Measurements from ENCODE around the gene MYH6. TPM values are rescaled to one million over a fixed set of nuclear protein-coding genes. Genes with fewer than 3 reads are reported as not detected.

Gene MYH6
- total RNA-seq, 2 experiments from 2014 or later = not detected

DNA sequence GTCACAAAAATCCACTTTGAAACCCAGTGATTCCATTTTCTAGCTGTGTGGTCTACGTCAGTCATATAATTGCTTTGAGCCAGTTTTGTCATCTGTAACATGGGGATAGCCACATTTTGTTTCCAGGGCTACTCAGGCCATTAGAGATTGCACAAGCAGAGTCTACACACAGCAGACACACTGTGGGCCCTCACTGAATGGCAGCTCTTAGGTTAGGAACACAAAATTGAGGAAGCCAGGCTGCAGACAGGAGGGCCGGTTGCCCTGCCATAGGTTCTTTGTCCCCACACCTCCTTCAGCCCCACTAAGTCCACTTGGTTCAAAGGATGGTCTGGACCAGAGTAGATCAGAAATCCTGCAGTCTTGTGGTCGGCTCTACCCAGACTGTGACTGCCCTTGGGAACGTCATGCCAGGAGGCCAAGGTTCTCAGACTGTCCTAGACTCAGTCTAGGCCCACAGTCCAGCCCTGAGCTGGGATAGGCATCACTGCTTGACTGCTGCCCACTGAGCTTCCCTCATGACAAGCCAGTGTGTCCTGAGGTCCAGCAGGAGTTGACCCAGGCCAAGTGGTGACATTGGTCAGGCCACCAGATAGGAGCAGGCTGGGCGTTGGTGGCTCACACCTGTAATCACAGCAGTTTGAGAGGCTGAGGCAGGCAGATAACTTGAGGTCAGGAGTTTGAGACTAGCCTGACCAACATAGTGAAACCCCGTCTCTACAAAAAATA is 31.2 kb upstream of the MYH6 start:
- Mint-ChIP-seq H3K4me1 (ENCODE audit: low read depth) (no peaks in the 10 kb centered on the region), H3K36me3 (ENCODE audit: low read depth) (no peaks in the 10 kb centered on the region), H3K27me3 (peaks cover 2% of the 10 kb centered on the region), H3K9me3 (no peaks in the 10 kb centered on the region), H3K27ac (no peak overlapping the region), H3K4me3 (no peak overlapping the region)
- no peak for DNase-seq
- TF ChIP-seq, protein P1, sequence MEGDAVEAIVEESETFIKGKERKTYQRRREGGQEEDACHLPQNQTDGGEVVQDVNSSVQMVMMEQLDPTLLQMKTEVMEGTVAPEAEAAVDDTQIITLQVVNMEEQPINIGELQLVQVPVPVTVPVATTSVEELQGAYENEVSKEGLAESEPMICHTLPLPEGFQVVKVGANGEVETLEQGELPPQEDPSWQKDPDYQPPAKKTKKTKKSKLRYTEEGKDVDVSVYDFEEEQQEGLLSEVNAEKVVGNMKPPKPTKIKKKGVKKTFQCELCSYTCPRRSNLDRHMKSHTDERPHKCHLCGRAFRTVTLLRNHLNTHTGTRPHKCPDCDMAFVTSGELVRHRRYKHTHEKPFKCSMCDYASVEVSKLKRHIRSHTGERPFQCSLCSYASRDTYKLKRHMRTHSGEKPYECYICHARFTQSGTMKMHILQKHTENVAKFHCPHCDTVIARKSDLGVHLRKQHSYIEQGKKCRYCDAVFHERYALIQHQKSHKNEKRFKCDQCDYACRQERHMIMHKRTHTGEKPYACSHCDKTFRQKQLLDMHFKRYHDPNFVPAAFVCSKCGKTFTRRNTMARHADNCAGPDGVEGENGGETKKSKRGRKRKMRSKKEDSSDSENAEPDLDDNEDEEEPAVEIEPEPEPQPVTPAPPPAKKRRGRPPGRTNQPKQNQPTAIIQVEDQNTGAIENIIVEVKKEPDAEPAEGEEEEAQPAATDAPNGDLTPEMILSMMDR (IDR thresholded peaks at IDR 0.05) = no peak
- intact Hi-C loops (cut with micrococcal nuclease) = no loop called here
- CTCF ChIA-PET = no interaction called here
- POLR2A ChIA-PET = no interaction called here
- no peak for ATAC-seq

DNA sequence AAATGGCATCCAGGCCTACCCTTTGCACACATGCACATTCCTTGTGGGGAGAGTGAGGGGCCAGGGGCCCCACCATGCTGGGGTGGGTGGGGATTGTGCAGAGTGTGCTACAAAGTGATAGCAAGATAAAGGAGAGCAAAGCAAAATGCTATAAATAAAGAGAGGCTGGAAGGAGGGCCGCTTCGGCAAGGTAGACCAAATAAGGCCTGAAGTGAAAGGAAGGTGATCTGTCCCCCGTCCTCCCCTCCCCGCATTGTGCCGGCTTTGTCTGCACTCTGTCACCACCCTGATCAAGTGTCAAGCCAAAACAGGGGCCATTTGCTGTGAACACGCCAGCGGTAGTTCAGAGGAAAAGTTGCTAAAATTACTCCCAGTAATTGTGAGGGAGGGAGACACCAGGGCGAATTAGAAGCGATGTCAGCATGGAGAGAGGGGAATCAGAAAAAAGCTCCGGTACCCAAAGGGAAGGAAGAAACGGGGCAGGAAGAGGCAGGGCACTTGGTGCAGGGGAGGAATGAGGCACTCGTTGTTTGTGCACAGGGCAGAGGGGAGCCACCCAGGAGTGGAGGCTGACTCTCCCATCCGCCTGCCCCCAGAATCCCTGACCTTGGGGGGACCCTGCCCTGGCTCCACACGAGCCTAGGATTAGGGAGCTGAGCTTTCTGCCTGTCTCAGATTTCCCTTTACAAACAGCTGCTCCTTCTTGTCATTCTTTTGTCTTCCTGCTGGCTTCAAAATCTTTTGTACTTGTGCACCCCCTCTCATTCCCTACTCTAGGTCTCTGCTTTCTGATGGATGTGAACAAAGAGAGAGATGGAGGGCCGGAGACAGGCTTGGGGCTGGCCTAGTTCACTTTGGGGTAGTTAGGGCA is 30.3 kb upstream of the MYH6 start:
- no peak overlapping the region for H3K4me3 Mint-ChIP-seq
- POLR2A ChIA-PET = interaction anchor here (1.6 kb wide), 1 partner anchor 9 kb away, joined by 3 read pairs; no protein-coding TSS in a partner anchor
- CTCF ChIA-PET = no interaction called here

DNA sequence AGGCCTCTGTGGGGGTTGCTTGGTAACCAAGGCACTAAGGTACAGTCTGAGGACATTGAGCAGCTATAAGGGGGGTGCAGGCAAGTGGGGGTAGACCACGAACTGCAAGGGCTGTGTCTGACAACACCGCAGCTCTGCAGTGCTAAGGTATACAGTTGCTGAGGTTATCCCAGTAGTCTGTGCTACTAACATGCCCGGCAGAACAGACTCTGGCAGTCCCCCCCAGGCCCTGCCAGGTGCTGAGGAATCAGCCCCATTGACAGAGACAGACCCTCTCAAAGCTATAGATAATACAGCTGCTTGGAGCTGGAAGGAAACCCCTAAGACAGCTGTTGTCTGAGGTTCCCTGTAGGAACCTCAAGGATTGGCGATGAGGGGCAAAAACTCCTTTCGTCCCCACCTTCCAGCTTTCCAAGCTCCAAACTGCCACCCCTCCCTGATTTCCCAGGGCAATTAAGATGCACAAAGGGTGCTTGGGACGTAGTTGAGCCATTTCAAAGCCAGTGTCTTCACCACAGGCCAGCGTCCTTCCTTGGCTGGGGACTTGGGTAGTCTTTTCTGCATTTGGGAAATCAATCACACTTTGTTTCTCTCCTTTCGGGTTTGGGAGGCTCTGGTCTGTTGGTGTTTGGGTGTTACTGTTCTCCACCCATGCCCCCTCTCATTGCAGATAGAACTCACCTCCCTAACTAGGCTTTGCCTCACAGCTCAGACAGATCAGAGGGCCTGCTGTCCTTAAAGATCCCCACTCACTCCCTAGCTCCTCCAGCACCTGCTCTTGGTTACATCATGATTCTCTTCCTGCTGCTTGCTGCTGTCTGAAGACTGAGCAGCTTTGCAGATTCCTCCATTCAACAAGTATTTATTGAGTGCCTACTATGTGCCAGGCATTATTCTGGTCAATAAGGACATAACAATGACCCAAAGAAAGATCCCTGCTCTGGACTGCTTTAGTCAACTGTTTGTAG is 29.3 kb upstream of the MYH6 start:
- intact Hi-C loops (cut with micrococcal nuclease) = no loop called here
- DNase-seq (no peak), ATAC-seq (no peak)
- TF ChIP-seq, protein P1 (IDR thresholded peaks at IDR 0.05) = no peak
- Mint-ChIP-seq H3K27me3 (no peaks in the 10 kb centered on the region), H3K4me3 (no peak overlapping the region), H3K9me3 (no peaks in the 10 kb centered on the region), H3K4me1 (ENCODE audit: low read depth) (no peaks in the 10 kb centered on the region), H3K27ac (no peak overlapping the region), H3K36me3 (ENCODE audit: low read depth) (no peaks in the 10 kb centered on the region)
- ChIA-PET CTCF (no interaction called here), POLR2A (interaction anchor here (0.9 to 1.6 kb wide), 2 partner anchors 9 to 10 kb away, joined by 3 to 4 read pairs; no protein-coding TSS in a partner anchor)

More for the DNA sequence above, 30.3 kb upstream of the MYH6 start:
- Mint-ChIP-seq H3K4me1 (ENCODE audit: low read depth) (no peaks in the 10 kb centered on the region), H3K9me3 (no peaks in the 10 kb centered on the region), H3K36me3 (ENCODE audit: low read depth) (no peaks in the 10 kb centered on the region), H3K27me3 (no peaks in the 10 kb centered on the region), H3K27ac (no peak overlapping the region)
- ATAC-seq (no peak), DNase-seq (no peak)
- TF ChIP-seq, protein P1 (IDR thresholded peaks at IDR 0.05) = no peak
- intact Hi-C loops (cut with micrococcal nuclease) = no loop called here

DNA sequence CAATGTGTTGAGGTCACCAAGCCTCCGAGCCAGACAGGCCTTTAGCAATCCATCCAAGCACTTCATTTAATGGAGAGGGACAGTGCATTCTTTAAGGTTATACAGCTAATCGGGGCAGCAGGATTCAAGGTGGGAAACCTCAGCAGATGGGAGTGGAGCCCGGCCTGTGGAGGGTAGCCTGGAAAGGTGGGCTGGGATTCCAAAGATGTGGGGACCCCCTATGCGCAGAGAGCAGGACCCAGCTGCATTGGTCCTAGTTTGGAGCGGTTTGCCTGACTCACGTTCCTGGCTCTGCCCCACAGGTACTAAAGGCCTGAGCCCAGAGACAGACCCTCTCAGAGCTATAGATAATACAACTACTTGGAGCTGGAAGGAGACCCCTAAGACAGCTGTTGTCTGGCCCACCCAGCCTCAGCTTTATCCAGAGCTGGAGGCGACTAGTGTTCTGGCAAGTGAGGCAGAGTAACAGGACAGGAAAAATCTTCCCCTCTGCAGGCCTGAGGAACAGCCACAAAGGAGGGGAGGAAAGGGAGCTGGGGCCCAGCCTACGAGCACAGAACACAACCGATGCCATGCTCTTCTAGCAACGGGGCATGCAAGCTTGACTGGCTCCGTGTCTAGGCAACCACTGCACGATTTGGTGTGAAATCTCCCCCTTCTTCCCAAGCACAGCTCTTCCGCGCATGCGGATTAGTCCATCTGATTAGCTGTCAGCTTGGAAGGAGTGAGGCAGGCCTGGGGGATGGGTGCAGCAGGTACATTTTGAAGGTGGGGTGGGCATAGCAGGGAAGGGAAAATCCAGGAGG is 28.5 kb upstream of the MYH6 start:
- CTCF ChIA-PET = no interaction called here
- Mint-ChIP-seq H3K4me3 (no peak overlapping the region), H3K27me3 (no peaks in the 10 kb centered on the region), H3K36me3 (ENCODE audit: low read depth) (no peaks in the 10 kb centered on the region), H3K9me3 (no peaks in the 10 kb centered on the region), H3K27ac (no peak overlapping the region), H3K4me1 (ENCODE audit: low read depth) (no peaks in the 10 kb centered on the region)
- ATAC-seq (no peak), DNase-seq (no peak)
- TF ChIP-seq, protein P1 (IDR thresholded peaks at IDR 0.05) = no peak
- intact Hi-C loops (cut with micrococcal nuclease) = no loop called here
- POLR2A ChIA-PET = interaction anchor here (0.9 to 1.6 kb wide), 2 partner anchors 10 to 11 kb away, joined by 3 to 4 read pairs; no protein-coding TSS in a partner anchor

All from activated CD8-positive, alpha-beta T cell treated with anti-CD3 and anti-CD28 coated beads for 36 hours (primary cell).